HCT116 (cell line): ENCODE results near the gene BOC.

ENCODE experiments used
- POLR2AphosphoS5 ChIP-seq: IDR thresholded peaks from 2 replicates; pipeline ENCODE4 v1.6.1; 2011; ENCODE audit warnings: mild to moderate bottlenecking, low read depth, low read length, moderate library complexity
- TCF7L2 ChIP-seq: IDR thresholded peaks from 2 replicates; pipeline ENCODE4 v1.7.0; 2011; ENCODE audit warnings: borderline replicate concordance, inconsistent platforms; ENCODE audit not compliant: insufficient read depth, insufficient read length; ENCODE audit errors: extremely low read depth
- TF ChIP-seq, protein P1 (sequence below), 3 experiments: fragments of 200-600 bp in 1 of 3; sonication (generic) in 1 of 3; IDR thresholded peaks in 2 of 3; conservative IDR thresholded peaks in 1 of 3; 2 replicates each; pipeline ENCODE4 v1.5.1; 2012 to 2017; ENCODE audit warnings: low read depth in 2 of 3, low read length in 2 of 3, antibody characterized with exemption in 1 of 3, borderline replicate concordance in 1 of 3, control low read depth in 1 of 3, mild to moderate bottlenecking in 1 of 3, mixed read lengths in 1 of 3, mixed run types in 1 of 3, moderate library complexity in 1 of 3; ENCODE audit not compliant: insufficient read depth in 1 of 3

GRCh38 chr3:113200351-113200750 is 11.0 kb upstream of the BOC start:
- TF ChIP-seq, protein P1, sequence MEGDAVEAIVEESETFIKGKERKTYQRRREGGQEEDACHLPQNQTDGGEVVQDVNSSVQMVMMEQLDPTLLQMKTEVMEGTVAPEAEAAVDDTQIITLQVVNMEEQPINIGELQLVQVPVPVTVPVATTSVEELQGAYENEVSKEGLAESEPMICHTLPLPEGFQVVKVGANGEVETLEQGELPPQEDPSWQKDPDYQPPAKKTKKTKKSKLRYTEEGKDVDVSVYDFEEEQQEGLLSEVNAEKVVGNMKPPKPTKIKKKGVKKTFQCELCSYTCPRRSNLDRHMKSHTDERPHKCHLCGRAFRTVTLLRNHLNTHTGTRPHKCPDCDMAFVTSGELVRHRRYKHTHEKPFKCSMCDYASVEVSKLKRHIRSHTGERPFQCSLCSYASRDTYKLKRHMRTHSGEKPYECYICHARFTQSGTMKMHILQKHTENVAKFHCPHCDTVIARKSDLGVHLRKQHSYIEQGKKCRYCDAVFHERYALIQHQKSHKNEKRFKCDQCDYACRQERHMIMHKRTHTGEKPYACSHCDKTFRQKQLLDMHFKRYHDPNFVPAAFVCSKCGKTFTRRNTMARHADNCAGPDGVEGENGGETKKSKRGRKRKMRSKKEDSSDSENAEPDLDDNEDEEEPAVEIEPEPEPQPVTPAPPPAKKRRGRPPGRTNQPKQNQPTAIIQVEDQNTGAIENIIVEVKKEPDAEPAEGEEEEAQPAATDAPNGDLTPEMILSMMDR (IDR thresholded peaks at IDR 0.05 in 2 of 3, conservative IDR thresholded peaks at IDR 0.05 in 1 of 3; ENCODE audit: borderline replicate concordance in 1 of 3, insufficient read depth in 1 of 3, low read depth in 2 of 3, low read length in 2 of 3) = no peak
- TF ChIP-seq POLR2AphosphoS5 (no peak), TCF7L2 (no peak)
